Esophagus squamous epithelium (tissue), 5 donors: ENCODE results near the gene PPAN. TPM values are rescaled to one million over a fixed set of nuclear protein-coding genes. Genes with fewer than 3 reads are reported as not detected.

Source experiments
- DNase-seq: peaks from one replicate; lab custom pipeline; 2025; lab: John Stamatoyannopoulos, UW
- H3K27ac ChIP-seq, 4 donors: fragments of 200-600 bp; sonication (generic); one replicate each; pipeline ENCODE4 v1.5.1; 2016 to 2019; ENCODE audit warnings: mild to moderate bottlenecking in 1 of 4
- H3K27me3 ChIP-seq, 4 donors: fragments of 200-600 bp; sonication (generic); 1 replicate in 3 of 4; 2 replicates in 1 of 4; pipeline versions ENCODE4 v1.5.1 to v1.6.0; 2017 to 2021; ENCODE audit warnings: antibody characterized with exemption in 1 of 4
- H3K36me3 ChIP-seq, 3 donors: fragments of 200-600 bp; sonication (generic); one replicate each; pipeline ENCODE4 v1.5.1; 2016 to 2019
- H3K4me1 ChIP-seq, 3 donors: fragments of 200-600 bp; sonication (generic); one replicate each; pipeline ENCODE4 v1.5.1; 2017 to 2019
- H3K4me3 ChIP-seq, 4 donors: fragments of 200-600 bp; sonication (generic); 1 replicate in 3 of 4; 2 replicates in 1 of 4; pipeline ENCODE4 v1.5.1; 2016 to 2019; ENCODE audit warnings: mild to moderate bottlenecking in 2 of 4, moderate library complexity in 1 of 4
- H3K9me3 ChIP-seq, 3 donors: fragments of 200-600 bp; sonication (generic); one replicate each; pipeline ENCODE4 v1.5.1; 2016 to 2019
- CTCF ChIP-seq, 6 experiments: fragments of 450-650 bp in 4 of 6; fragments of 200-600 bp in 2 of 6; sonication (generic) in 2 of 6; IDR thresholded peaks; one replicate each; pipeline ENCODE4 v1.5.1; 2016 to 2019; ENCODE audit warnings: antibody characterized with exemption in 6 of 6, mild to moderate bottlenecking in 4 of 6, moderate library complexity in 4 of 6
- POLR2A ChIP-seq, 4 donors: fragments of 450-650 bp; IDR thresholded peaks; one replicate each; pipeline ENCODE4 v1.6.1; 2017; ENCODE audit warnings: antibody characterized with exemption in 4 of 4, mild to moderate bottlenecking in 4 of 4, moderate library complexity in 3 of 4
- WGBS, 2 donors: methylation state at CpG; one replicate each; pipeline ENCODE4 v1.1.5; 2018; 5-methylcytosine and 5-hydroxymethylcytosine counted together
- intact Hi-C: fragments of 100-400 bp; cut with DNase I; formaldehyde crosslinking; loops from one replicate; pipeline ENCODE4 v1.15.0; 2022
- total RNA-seq, 4 donors: library from RNA; depleted of rRNA; stranded (reverse); fragments of >200 nt; gene quantifications; one replicate each; pipeline ENCODE4 v1.1.0, GENCODE V29; 2016
- donor health status: DM: yes; HTN: yes; CAD: no.

PPAN gene
- total RNA-seq, 4 donors from 2014 or later, result 31.9 to 56.1 (median 39.6) TPM

- no peaks in the 10 kb centered on the region for H3K9me3 ChIP-seq
- intact Hi-C loops, result loop anchor here (10.0 kb wide), 1 partner anchor 143 kb away; the partner anchor contains the start of gene MRPL4
- H3K36me3 ChIP-seq, result peaks cover 44 to 86% (median 62%) of the 10 kb centered on the region in 3 donors
- TF ChIP-seq CTCF (IDR thresholded peaks at IDR 0.05) (no peak), POLR2A (IDR thresholded peaks at IDR 0.05) (no peak)
- no peak for DNase-seq
- peak overlapping the region in 2 of 4 donors; percentile 57 to 58 for H3K27ac ChIP-seq
- H3K27me3 ChIP-seq, result no peaks in the 10 kb centered on the region
- 50 to 56% methylated on average over 9 to 17 of the region's 23 CpGs for WGBS, 2 donors
- H3K4me3 ChIP-seq, result peak overlapping the region in 1 of 4 donors; percentile 23
- peaks cover 7 to 46% (median 12%) of the 10 kb centered on the region in 3 donors for H3K4me1 ChIP-seq
Observed at GRCh38 chr19:10112037-10112761, 6.0 kb downstream of the PPAN start.

- H3K9me3 ChIP-seq, result no peaks in the 10 kb centered on the region
- intact Hi-C loops, result loop anchor here (10.0 kb wide), 1 partner anchor 142 kb away; the partner anchor contains the start of gene MRPL4
- DNase-seq, result no peak
- peak overlapping the region in 2 of 4 donors; percentile 44 to 57 for H3K27ac ChIP-seq
- peak overlapping the region in 1 of 4 donors; percentile 23 for H3K4me3 ChIP-seq
- no peaks in the 10 kb centered on the region for H3K27me3 ChIP-seq
- TF ChIP-seq CTCF (IDR thresholded peaks at IDR 0.05) (peak; percentile 46 to 78 (median 57)), POLR2A (IDR thresholded peaks at IDR 0.05) (no peak)
- peaks cover 4 to 44% (median 13%) of the 10 kb centered on the region in 3 donors for H3K4me1 ChIP-seq
- H3K36me3 ChIP-seq, result peaks cover 46 to 86% (median 60%) of the 10 kb centered on the region in 3 donors
- 21 to 57% methylated on average over 1 to 18 of the region's 25 CpGs for whole genome bisulfite sequencing, 2 donors
Observed at GRCh38 chr19:10112895-10113591, 6.9 kb downstream of the PPAN start.

GRCh38 chr19:10113592-10113963 is 7.4 kb downstream of the PPAN start:
- Histone ChIP-seq H3K27ac (peak overlapping the region in 2 of 4 donors; percentile 44 to 57), H3K4me3 (no peak overlapping the region), H3K36me3 (peaks cover 42 to 86% (median 57%) of the 10 kb centered on the region in 3 donors), H3K27me3 (no peaks in the 10 kb centered on the region), H3K4me1 (peaks cover 6 to 45% (median 18%) of the 10 kb centered on the region in 3 donors), H3K9me3 (no peaks in the 10 kb centered on the region)
- intact Hi-C loops, result loop anchor here (10.0 kb wide), 1 partner anchor 141 kb away; the partner anchor contains the start of gene MRPL4
- TF ChIP-seq CTCF (IDR thresholded peaks at IDR 0.05) (no peak), POLR2A (IDR thresholded peaks at IDR 0.05) (no peak)
- no peak for DNase-seq
- WGBS, 2 donors, result 0 to 48% methylated on average over 2 to 14 of the region's 19 CpGs

GRCh38 chr19:10113964-10114650 is 7.9 kb downstream of the PPAN start:
- Histone ChIP-seq H3K9me3 (no peaks in the 10 kb centered on the region), H3K4me1 (peaks cover 11 to 50% (median 23%) of the 10 kb centered on the region in 3 donors), H3K27ac (no peak overlapping the region), H3K27me3 (no peaks in the 10 kb centered on the region), H3K4me3 (no peak overlapping the region), H3K36me3 (peaks cover 40 to 82% (median 55%) of the 10 kb centered on the region in 3 donors)
- DNase-seq, result no peak
- TF ChIP-seq POLR2A (IDR thresholded peaks at IDR 0.05), result no peak
- peak in 1 of 6 experiments; percentile 7 for TF ChIP-seq CTCF (IDR thresholded peaks at IDR 0.05)
- WGBS, 2 donors, result 77 to 80% methylated on average over 2 to 4 of the region's 43 CpGs
- intact Hi-C loops, result loop anchor here (10.0 kb wide), 1 partner anchor 141 kb away; the partner anchor contains the start of gene MRPL4
